Measurements from ENCODE around the gene GSE1.

DNA sequence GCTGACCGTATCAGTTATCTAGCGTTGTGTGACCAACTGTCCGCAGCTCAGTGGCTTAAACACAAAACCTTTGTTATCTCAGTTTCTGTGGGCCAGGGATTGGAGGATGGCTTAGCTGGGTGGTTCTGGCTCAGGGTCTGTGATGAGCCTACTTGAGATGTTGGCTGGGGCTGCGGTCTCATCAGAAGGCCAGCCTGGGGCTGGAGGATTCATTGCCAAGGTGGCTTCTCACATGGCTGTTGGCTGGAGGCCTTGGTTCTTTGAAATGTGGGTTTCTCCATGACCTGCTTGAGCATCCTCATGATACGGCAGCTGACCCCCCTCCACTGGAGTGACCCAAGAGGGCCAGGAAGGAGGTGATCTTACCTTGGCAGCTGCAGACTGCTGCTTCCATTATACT is 16.7 kb downstream of the GSE1 start:
- TF ChIP-seq, protein P1, sequence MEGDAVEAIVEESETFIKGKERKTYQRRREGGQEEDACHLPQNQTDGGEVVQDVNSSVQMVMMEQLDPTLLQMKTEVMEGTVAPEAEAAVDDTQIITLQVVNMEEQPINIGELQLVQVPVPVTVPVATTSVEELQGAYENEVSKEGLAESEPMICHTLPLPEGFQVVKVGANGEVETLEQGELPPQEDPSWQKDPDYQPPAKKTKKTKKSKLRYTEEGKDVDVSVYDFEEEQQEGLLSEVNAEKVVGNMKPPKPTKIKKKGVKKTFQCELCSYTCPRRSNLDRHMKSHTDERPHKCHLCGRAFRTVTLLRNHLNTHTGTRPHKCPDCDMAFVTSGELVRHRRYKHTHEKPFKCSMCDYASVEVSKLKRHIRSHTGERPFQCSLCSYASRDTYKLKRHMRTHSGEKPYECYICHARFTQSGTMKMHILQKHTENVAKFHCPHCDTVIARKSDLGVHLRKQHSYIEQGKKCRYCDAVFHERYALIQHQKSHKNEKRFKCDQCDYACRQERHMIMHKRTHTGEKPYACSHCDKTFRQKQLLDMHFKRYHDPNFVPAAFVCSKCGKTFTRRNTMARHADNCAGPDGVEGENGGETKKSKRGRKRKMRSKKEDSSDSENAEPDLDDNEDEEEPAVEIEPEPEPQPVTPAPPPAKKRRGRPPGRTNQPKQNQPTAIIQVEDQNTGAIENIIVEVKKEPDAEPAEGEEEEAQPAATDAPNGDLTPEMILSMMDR (conservative IDR thresholded peaks at IDR 0.05 in 1 of 2, IDR thresholded peaks at IDR 0.05 in 1 of 2; ENCODE audit: extremely low read depth in 1 of 2, insufficient read depth in 1 of 2, low read depth in 1 of 2, low read length in 2 of 2) = no peak
- TF ChIP-seq EZH2 (IDR thresholded peaks at IDR 0.05; ENCODE audit: borderline replicate concordance, low read length) = no peak

All from mammary epithelial cell (primary cell).